ENCODE measurements around the gene CYP4B1.

The CYP4B1 gene

GRCh38 chr1:46793126-46793525 lies 5.7 kb upstream of the CYP4B1 start:
- no peak overlapping the region for H3K4me3 ChIP-seq (ENCODE audit: low read length)
- no peak for DNase-seq (ENCODE audit: low read depth)
- TF ChIP-seq, protein P1, sequence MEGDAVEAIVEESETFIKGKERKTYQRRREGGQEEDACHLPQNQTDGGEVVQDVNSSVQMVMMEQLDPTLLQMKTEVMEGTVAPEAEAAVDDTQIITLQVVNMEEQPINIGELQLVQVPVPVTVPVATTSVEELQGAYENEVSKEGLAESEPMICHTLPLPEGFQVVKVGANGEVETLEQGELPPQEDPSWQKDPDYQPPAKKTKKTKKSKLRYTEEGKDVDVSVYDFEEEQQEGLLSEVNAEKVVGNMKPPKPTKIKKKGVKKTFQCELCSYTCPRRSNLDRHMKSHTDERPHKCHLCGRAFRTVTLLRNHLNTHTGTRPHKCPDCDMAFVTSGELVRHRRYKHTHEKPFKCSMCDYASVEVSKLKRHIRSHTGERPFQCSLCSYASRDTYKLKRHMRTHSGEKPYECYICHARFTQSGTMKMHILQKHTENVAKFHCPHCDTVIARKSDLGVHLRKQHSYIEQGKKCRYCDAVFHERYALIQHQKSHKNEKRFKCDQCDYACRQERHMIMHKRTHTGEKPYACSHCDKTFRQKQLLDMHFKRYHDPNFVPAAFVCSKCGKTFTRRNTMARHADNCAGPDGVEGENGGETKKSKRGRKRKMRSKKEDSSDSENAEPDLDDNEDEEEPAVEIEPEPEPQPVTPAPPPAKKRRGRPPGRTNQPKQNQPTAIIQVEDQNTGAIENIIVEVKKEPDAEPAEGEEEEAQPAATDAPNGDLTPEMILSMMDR (conservative IDR thresholded peaks at IDR 0.05; ENCODE audit: low read length) = no peak

DNA sequence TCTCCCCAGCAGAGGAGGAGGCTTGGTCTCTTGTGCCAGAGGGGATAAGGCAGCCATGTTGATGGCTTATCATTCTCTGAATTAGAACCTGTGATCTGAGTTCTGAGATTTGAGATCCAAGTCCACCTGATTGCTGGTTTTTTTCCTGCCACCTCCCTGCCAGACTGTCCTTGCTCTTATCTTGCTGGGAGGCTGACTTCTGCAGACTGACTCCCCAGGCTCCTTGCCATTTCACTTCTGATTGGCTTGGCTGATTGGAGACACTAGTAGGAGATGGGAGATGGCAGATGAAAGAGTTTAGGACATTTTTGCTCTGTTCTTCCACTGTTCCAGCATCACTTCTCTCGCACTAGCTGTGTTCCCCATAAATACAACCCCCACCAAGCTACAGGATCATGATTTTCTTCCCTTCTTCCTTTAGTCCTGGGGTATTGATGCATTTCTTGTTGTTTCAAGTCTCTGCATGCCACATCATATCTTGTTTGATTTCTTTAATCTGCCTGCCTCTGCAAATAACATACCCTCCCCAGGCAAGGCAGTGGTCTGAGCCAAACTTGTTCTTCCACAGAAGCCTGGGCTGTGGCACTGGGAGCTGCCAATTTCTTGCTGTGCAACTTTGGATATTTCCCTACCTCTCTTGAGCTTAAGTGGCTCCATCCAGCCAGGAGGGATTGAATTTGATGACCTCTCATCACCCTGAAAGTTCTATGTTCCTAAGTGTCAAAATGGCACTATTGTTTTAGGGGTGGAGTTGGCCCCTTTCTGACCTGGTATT lies 963 bp upstream of the CYP4B1 start:
- H3K4me3 ChIP-seq (ENCODE audit: low read length) = no peak overlapping the region
- DNase-seq (ENCODE audit: low read depth) = no peak
- TF ChIP-seq, protein P1 (conservative IDR thresholded peaks at IDR 0.05; ENCODE audit: low read length) = no peak

DNA sequence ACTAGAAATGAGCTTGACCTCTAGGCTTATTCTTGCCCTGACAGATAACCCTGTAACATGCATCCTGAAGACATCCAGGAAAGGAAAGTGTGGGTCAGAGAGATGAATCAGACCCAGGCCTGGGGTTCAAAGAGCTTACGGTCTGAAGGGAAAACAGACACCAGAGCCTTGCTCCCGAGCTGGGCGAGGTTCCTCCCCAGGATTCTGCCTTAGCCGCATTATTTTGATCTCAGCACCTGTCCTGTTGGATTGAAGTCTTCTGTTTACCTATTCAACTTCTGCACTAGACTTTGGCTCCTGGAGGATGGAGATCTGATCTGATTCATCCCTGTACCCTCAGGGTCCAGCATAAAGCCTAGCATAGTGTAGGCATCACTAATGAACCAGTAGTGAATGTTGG lies 1.9 kb downstream of the CYP4B1 start:
- TF ChIP-seq, protein P1 (conservative IDR thresholded peaks at IDR 0.05; ENCODE audit: low read length) = no peak
- DNase-seq (ENCODE audit: low read depth) = no peak
- H3K4me3 ChIP-seq (ENCODE audit: low read length) = no peak overlapping the region

- TF ChIP-seq, protein P1 (conservative IDR thresholded peaks at IDR 0.05; ENCODE audit: low read length) = no peak
- no peak overlapping the region for H3K4me3 ChIP-seq (ENCODE audit: low read length)
- DNase-seq (ENCODE audit: low read depth) = no peak
Observed at GRCh38 chr1:46801323-46802055, 2.6 kb downstream of the CYP4B1 start.

DNA sequence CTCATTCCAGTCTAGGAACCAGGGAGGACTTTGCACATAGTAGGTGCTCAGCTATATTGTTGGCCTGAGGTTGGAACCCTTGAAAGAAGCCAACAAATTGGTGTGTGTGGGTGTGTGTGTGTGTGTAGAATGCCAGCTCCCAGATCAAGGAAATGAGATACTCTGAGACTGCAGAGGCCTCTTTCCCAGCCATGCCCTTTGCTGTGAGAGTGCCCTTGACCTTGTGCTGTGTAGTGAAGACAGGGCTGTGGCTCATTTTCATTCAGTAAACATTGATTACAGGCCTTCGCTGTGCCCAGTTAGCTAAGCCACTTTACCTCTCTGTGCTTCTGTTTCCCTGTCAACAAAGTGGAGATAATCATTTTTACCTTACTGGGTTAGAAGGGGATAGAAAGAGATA lies 3.2 kb downstream of the CYP4B1 start:
- no peak overlapping the region for H3K4me3 ChIP-seq (ENCODE audit: low read length)
- no peak for DNase-seq (ENCODE audit: low read depth)
- TF ChIP-seq, protein P1 (conservative IDR thresholded peaks at IDR 0.05; ENCODE audit: low read length) = no peak

DNA sequence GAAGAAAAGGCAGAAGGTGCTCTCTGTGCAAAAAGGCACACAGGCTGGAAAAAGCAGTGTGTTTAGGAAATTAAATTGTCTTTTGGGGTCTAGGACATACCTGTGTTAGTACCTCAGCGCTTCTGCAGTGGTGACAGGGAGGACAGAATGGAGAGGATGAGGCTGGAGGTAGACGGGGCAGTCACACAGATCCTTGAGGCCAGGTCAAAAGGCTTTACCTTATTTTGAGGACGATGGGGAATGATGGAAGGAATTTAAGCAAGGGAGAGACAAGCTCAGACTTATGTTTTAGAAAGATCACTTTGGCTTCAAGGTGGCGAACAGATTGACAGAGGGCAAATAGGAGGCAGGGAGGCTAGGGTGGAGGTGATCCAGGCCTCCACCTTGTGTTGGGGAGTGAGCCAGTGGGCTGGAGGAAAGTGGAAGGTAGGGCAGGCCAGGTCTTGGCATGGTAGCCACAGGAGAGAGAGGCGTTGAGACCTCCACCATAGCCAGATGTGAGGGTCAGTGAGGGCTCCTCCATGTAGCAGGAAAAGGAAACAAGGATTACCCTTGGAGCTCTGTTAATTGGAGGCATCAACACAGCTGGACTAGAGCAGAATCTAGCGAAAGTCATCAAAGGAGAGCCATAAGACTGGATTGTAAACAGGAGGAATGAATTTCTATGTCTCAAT lies 4.2 kb downstream of the CYP4B1 start:
- TF ChIP-seq, protein P1 (conservative IDR thresholded peaks at IDR 0.05; ENCODE audit: low read length) = no peak
- no peak for DNase-seq (ENCODE audit: low read depth)
- no peak overlapping the region for H3K4me3 ChIP-seq (ENCODE audit: low read length)
